Kidney glomerular epithelial cell (primary cell): ENCODE results near the gene MAST4.
"Not testable (repeated sequence)": the region's sequence is repeated elsewhere in the genome, so short reads cannot be mapped to it uniquely, and the experiment has no call there.

ENCODE experiments used
- DNase-seq: peaks from one replicate; lab custom pipeline; 2025; lab: John Stamatoyannopoulos, UW

MAST4 gene

GRCh38 chr5:66742896-66743247 lies 146.7 kb downstream of the MAST4 start:
- no peak for DNase-seq

DNA sequence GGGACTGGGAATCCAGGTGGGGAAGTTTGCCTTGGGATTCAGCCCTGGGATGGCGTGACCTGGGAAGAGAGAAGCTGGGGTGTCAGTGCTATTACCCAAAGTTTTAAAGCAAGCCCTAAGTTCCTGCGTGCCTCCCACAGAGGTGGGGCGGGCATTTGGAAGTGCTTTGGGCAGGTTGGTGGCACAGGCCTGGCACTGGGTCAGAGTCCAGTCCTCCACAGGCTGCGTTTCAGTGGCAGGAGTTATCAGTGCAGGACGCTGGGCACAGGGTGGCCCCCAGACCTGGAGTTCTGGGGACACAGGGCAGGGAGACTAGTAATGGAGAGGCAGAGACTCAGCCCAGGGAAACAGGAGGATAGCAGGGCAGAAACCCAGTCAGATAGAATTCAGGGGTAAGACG lies 147.2 kb downstream of the MAST4 start:
- no peak for DNase-seq

DNA sequence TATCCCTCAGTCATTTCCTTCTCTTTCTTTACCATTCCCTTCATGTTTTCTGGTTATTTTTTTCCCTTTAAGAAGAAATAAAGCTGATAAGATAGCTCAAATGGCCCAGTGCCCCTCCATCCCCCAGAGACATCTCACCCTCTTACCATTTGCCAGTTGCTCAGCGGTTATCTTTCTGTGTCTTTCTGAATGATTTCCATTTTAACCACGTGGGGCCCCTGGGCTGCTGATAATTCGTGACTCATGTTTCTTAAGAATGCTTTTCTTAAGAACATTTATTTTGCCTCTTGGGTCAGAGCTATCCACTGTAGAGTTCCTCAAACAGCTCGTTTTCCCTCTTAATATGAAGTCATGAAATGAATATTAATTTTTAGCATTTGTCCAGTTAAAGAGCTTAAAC lies 147.8 kb downstream of the MAST4 start:
- DNase-seq, result no peak

- DNase-seq, result no peak
These were observed 149.1 kb downstream of the MAST4 start for GRCh38 chr5:66745297-66745696.

- DNase-seq, result no peak
These were observed 151.4 kb downstream of the MAST4 start for GRCh38 chr5:66747607-66748006.

DNA sequence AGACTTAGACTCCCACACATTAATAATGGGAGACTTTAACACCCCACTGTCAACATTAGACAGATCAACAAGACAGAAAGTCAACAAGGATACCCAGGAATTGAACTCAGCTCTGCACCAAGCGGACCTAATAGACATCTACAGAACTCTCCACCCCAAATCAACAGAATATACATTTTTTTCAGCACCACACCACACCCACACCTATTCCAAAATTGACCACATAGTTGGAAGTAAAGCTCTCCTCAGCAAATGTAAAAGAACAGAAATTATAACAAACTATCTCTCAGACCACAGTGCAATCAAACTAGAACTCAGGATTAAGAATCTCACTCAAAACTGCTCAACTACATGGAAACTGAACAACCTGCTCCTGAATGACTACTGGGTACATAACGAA lies 156.5 kb downstream of the MAST4 start:
- DNase-seq, result not testable (repeated sequence)

DNA sequence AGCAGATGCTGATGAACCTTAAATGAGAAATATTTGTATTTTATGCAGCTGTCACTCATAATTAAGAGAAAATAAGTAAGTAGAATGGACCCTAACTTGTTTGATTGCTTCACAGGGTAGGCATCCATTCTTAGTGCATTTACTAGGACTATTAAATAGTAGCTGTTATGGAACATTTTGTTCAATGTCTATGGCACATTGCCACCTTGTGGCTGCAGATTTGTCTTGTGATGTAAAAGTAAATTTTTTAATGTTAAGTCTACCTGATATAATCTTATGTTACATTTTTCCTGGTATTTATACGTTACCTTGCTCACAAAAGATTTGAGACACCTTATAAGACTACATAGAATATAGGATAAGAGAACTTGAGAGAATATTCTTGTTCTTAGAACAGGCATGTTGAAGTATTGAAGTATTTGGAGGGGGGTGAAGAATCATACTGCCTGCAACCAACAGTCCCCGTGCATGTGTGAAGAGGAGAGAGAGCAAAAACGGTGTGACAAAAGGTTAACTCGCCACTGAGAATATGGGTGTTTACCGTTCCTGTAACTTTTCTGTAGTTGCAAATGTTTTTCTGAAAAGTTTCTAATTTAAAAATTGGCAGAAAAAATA lies 161.1 kb downstream of the MAST4 start:
- peak; percentile 34 for DNase-seq

DNA sequence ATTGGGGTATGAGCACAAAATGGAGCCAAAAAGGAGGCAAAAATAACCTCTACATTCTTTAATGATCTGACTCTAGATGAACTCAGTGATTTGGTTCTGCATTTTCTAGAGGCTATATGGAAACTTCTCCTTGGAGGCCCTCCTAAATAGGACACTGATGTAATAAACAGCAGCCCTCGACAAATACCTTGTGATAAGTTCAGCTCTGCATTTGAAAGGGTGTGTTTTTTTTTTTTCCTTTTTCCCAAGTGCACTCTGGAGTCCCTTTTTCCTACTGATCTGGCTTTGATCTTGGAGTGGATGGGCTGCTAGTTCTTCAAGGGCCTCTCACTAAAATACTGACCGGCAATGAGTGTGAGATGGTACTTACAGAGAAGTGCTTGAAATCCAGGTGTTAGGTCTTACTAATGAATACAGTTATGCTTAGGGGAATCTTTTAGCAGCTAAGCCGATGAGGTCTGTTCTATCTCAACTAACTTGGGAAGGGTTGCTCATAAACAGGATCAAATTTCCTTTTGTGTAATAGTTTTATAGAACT lies 161.7 kb downstream of the MAST4 start:
- no peak for DNase-seq

DNA sequence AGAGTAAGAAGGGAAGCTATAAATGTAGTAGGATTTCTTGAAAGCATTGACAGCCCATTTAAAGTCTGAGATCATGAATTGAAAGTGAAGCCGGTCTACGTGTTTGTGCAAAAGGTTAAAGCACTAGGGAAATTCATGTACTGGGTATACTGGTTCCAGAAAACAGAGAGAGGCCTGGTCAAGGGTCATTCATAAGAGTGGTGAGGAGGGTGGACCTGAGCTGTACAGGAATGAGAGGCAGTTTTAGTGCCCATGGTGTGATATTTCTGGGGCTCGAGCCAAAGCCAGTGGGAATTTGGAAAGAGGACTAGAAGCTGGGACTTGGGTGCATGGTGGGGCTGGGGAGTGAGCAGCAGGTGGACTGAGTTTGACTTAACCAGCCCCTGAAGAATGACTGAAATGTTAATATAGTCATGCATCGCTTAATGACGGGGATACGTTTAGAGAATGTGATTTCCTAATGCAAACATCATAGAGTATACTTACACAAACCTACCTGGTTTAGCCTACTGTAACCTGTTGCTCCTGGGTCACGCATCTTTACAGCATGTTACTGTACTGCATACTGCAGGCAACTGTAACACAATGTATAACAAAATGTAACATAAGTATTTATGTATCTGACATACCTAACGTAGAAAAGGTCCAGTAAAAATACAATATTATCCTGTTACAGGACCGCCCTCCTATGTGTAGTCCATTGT lies 173.0 kb downstream of the MAST4 start:
- no peak for DNase-seq

- DNase-seq, result no peak
These were observed 173.8 kb downstream of the MAST4 start for GRCh38 chr5:66769839-66770617.

- no peak for DNase-seq
These were observed 181.7 kb downstream of the MAST4 start for GRCh38 chr5:66777868-66778267.

GRCh38 chr5:66779528-66779927 lies 183.3 kb downstream of the MAST4 start:
- DNase-seq, result peak; percentile 48

GRCh38 chr5:66788556-66788955 lies 192.4 kb downstream of the MAST4 start:
- no peak for DNase-seq

DNA sequence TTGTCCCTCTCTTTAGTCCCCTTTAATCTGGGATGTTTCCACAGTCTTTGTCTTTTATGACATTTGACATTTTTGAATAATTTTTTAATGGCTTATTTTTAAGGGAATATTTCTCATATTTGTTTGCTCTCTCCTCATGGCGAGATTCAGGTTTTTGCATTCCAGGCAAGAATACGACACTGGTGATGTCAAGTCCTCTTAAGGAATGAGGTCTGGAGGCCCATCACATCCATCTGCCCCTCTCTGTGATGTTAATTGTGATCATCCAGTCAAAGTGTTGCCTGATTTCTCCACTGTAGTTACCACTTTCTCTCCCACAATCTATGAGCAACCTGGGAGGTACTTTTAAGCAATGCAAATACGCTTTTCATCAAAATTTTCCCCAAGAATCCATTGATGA lies 193.2 kb downstream of the MAST4 start:
- DNase-seq, result no peak

DNA sequence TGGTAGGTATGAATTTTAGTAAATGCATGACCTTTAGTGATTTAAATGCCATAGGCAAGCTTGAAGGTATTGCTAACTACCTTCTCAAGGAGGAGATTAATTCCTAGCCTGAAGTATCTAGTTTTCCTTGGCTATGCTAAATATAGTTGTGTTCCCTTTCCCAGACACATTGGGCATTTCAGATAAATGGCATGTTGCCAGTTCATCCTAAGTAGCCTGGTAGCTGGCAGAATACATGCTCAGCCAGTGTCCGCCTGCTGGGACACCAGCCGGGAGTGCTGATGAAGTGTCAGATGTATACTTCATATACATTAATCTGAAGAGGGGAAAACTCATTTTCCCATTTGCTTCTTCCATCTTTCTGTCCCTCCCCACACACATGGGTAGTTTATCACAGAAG lies 196.9 kb downstream of the MAST4 start:
- no peak for DNase-seq

DNA sequence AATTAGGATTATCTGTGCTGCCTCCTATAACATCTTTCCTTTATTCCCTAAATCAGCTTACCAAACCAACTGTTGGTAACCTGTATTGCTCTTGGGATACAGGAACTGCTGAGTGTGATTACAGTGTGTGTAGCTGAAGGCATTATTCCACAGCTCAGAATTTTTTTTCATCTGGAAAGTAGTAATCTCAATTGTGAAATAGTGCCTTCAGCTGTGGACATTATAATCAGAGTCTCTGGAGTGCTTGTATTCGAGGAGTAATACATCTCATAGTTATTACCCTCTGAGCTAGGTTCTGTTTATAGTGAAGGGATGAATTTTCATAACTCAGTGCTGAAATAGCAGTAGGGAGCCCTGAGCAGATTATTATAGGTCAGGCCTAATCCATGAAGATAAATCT lies 199.5 kb downstream of the MAST4 start:
- DNase-seq, result no peak

DNA sequence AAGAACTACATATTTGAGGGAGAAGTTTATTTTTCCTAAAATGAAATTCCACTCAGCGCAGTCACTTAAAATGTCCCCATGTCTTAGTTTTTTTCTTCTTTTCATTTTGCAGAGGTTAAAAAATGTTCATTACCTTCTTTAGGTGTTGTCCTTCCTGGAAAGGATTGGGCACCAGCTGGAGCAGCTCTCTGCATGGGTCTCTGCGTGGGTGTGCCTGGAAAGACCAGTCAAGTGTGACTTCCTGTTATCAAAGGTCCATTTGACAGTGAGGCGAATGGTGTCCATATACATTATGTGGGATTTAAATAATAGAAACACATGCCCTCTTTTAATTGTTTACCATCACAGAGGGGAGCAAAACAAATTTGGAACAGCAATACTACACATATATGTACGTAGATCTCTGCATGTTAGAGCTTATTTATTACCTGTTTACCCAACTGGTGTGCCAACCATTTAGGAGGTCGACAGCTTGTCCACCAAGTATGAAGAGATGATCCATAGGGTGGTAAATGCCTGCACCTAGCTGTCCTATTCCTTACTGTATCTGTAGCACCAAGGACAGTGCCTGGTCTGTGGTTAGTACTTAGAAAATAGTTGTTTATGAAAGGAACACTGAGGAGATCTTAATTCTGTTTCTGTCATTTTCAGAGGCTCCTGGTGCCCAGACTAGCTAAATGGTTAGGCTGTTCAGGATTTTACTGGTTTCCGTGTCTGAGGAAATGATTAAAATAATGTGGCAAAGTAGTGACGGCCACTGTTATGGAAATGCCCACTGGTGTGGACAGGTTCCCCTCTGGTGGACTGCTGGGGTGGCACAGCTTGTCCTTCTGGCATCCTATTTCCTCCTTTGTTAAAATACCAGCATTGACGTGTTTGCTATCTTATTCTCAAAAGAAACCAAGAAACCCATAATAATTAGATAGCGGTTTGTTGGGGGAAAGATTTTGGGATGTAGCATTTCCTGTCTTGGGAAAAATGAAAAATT lies 200.4 kb downstream of the MAST4 start:
- no peak for DNase-seq

GRCh38 chr5:66802941-66803340 lies 206.7 kb downstream of the MAST4 start:
- DNase-seq, result no peak

- no peak for DNase-seq
These were observed 209.6 kb downstream of the MAST4 start for GRCh38 chr5:66805514-66806430.

DNA sequence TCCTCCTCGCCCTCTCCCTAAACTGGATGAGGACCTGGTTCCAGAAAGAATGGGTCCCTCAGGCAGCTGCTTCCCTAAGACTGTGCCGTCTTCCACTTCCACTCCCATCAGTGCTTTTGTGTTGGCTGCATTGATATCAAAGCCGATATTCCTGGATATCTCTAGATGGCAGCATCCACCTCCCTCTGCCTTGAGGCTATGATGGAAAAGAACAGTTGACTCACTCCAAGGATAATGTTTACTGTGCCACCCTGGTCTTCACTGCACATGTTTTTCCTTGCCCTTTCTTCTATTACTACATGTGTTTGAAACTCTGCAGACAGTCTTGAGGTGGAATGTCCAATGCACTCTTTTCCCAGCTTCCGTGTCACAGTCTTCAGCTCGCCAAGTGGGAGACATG lies 211.6 kb downstream of the MAST4 start:
- DNase-seq, result peak; percentile 85

GRCh38 chr5:66808663-66809062 lies 212.5 kb downstream of the MAST4 start:
- no peak for DNase-seq
